ENCODE data around the gene GNAL. TPM values are rescaled to one million over a fixed set of nuclear protein-coding genes. Genes with fewer than 3 reads are reported as not detected.
"Not testable (repeated sequence)": the region's sequence is repeated elsewhere in the genome, so short reads cannot be mapped to it uniquely, and the experiment has no call there.

GNAL gene
- total RNA-seq, 2 experiments from 2014 or later = 0.60 TPM; not detected in 1

DNA sequence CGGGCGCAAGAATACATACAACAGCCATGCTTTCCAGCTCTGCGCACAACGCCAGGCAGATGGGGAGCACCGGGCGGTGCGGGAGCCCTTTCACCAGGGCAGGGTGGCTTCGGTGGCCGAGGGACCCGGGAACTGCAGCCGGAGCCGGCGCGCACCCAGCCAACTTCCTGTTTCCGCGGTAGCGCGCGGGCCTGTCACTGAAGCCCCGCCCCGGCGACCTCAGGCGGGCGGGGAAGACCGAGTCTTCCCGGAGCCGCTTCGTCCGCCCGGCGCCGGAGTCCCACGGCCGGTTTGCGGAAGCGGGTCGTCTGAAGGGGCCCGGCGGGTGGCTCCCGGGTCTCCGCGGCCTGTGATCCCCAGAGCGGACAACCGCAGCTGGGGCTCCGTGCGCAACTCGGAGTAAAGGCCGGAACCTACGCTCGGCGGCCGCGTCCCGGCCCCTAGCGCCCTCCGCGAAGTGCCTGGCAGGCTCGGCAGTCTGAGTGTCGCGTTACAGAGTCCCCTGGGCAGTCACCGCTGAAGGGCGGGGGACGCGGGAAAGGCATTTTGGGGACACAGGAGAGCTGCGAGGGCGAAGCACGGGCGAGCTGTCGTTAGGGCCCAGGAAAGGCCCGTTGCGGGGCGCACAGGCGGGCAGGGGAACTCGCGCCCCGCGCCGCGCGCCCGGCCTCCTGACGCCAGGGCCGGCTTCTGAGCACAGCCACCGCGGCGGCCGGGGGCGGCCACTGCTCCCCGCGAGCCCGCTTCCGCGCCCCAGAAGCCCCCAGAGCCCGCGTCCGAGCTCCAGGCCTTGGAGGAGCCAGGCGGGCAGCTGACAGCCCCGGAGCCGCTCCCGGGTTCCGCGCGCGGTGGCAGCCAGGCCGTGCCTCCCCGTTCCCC lies 219.4 kb downstream of the GNAL start, which contains the start of gene MPPE1:
MPPE1 (minus strand) TSS at position 136 of the 879 bp plus-strand sequence. CDS start 11,053 bp downstream, outside the sequence.
- POLR2A ChIA-PET = interaction anchor here (0.6 to 2.4 kb wide), 3 partner anchors 29 to 73 kb away, joined by 3 to 13 read pairs (median 4); partner anchors contain the start of genes CHMP1B and IMPA2
- H3K9me3 Mint-ChIP-seq = no peaks in the 10 kb centered on the region
- peaks cover 16% of the 10 kb centered on the region for H3K4me1 Mint-ChIP-seq
- ATAC-seq (ENCODE audit: low read depth) (peak; percentile 93), DNase-seq (peak; percentile 92)
- H3K36me3 Mint-ChIP-seq = peaks cover 11% of the 10 kb centered on the region
- H3K27me3 Mint-ChIP-seq = no peaks in the 10 kb centered on the region
- peak within 1 kb of the TSS; percentile 92 for H3K27ac Mint-ChIP-seq
- H3K4me3 Mint-ChIP-seq = peak within 1 kb of the TSS; percentile 94

DNA sequence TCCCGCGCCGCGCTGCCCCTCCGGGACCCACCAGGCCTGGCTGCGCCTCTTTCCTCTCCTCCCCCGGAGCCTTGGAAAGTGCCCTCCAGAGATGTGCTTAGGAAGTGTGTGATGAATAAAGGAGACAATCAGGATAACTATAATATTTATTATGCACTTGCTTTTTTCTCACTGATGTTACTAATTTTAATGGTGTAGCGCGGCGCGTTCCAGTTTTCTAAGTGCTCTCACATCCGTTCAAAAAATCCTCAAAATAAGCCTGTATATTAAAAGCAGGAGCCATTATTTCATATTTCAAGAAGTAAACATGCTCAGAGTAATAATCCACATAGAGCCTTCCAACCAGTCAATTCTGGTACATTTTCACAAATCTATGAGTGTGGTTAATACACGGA lies 220.0 kb downstream of the GNAL start:
- DNase-seq = no peak
- Mint-ChIP-seq H3K27me3 (no peaks in the 10 kb centered on the region), H3K4me3 (peak overlapping the region; percentile 82), H3K4me1 (peaks cover 13% of the 10 kb centered on the region), H3K36me3 (peaks cover 7% of the 10 kb centered on the region), H3K27ac (peak overlapping the region; percentile 84), H3K9me3 (no peaks in the 10 kb centered on the region)
- POLR2A ChIA-PET = interaction anchor here (0.6 to 2.4 kb wide), 3 partner anchors 28 to 72 kb away, joined by 3 to 13 read pairs (median 4); partner anchors contain the start of genes CHMP1B and IMPA2
- ATAC-seq (ENCODE audit: low read depth) = no peak

DNA sequence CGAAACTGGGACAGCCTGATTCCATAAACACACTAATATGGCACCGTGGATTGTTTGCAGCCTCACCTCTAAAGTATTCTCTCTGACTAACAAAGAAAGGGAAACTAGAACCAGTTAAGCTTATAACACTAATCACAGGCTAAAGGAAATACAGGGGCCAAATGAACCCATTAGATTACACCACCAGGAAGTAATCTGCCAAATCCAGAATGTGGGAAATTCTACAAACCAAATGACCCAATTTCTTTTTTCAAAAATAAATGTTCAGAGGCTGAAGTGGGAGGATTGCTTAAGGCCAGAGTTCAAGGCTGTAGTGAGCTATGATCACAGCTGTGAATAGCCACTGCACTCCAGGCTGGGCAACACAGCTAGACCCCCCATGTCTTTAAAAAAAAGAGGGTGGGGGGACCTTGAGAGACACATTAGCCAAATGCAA lies 220.5 kb downstream of the GNAL start:
- DNase-seq (no peak), ATAC-seq (ENCODE audit: low read depth) (no peak)
- H3K4me1 Mint-ChIP-seq = peaks cover 13% of the 10 kb centered on the region
- H3K36me3 Mint-ChIP-seq = peaks cover 7% of the 10 kb centered on the region
- H3K27me3 Mint-ChIP-seq = no peaks in the 10 kb centered on the region
- H3K27ac Mint-ChIP-seq = no peak overlapping the region
- no peaks in the 10 kb centered on the region for H3K9me3 Mint-ChIP-seq
- POLR2A ChIA-PET = interaction anchor here (2.4 kb wide), 1 partner anchor 59 kb away, joined by 13 read pairs; the partner anchor contains the start of gene CHMP1B
- peak overlapping the region; percentile 25 for H3K4me3 Mint-ChIP-seq

DNA sequence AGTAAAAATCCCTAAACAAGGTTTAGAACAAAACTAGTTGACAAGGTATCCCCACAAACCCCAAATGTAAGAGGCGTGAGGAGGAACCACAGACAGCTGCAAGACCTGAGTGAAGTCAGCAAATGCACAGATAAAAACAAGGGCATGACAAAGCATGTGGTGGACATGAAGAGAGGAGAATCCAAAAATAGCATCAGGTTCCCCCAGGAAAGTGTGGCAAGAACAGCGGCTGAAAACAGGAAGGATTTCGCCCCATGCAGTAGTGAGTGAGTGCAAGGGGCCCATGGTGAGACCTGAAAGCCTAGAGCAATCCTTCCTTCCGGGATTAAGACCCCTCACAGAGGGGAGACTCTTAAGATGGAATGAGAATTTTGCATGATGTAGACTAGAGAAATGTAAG lies 227.8 kb downstream of the GNAL start:
- H3K27me3 Mint-ChIP-seq; POLR2A ChIA-PET; H3K9me3 Mint-ChIP-seq; ATAC-seq (ENCODE audit: low read depth); H3K36me3 Mint-ChIP-seq; DNase-seq; H3K4me3 Mint-ChIP-seq; H3K4me1 Mint-ChIP-seq; H3K27ac Mint-ChIP-seq: not testable (repeated sequence)

DNA sequence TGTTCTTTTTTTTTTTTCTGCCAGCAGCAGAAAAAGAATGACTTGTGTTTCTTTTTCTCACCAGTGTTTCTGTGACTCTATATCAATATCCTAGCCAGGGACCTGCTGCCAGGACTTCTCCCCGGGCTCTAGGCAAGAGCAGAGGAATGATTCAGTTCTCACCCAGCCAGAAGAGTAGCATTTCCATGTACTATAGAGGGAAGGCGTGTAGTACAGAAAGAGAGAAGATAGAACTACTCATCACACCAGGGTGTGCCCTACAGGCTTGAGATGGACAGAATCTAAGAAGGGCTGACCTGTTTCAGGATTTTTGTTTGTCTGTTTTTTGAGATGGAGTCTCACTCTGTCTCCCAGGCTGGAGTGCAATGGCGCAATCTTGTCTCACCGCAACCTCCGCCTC lies 230.5 kb downstream of the GNAL start:
- H3K27ac Mint-ChIP-seq; DNase-seq; POLR2A ChIA-PET; ATAC-seq (ENCODE audit: low read depth); H3K4me3 Mint-ChIP-seq; H3K36me3 Mint-ChIP-seq; H3K9me3 Mint-ChIP-seq; H3K4me1 Mint-ChIP-seq; H3K27me3 Mint-ChIP-seq: not testable (repeated sequence)

DNA sequence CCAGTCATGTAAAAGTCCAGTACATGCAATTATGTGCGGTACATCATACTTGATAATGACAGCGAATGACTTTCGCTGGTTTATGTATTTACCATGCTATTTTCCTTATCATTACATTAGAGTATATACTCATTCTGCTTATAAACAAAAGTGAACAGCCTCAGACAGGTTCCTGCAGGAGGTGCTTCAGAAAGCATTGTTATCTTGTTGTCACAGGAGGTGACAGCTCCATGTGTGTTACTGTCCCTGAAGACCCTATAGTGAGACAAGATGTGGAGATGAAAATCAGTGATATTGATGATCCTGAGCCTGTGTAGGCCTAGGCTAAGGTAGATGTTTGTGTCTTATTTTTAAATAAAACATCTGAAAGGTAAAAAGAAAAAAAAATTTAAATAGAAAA lies 234.4 kb downstream of the GNAL start:
- ATAC-seq (ENCODE audit: low read depth) (no peak), DNase-seq (no peak)
- Mint-ChIP-seq H3K27me3 (peaks cover 2% of the 10 kb centered on the region), H3K9me3 (no peaks in the 10 kb centered on the region), H3K4me3 (no peak overlapping the region), H3K4me1 (no peaks in the 10 kb centered on the region), H3K27ac (no peak overlapping the region), H3K36me3 (no peaks in the 10 kb centered on the region)
- POLR2A ChIA-PET = no interaction called here

DNA sequence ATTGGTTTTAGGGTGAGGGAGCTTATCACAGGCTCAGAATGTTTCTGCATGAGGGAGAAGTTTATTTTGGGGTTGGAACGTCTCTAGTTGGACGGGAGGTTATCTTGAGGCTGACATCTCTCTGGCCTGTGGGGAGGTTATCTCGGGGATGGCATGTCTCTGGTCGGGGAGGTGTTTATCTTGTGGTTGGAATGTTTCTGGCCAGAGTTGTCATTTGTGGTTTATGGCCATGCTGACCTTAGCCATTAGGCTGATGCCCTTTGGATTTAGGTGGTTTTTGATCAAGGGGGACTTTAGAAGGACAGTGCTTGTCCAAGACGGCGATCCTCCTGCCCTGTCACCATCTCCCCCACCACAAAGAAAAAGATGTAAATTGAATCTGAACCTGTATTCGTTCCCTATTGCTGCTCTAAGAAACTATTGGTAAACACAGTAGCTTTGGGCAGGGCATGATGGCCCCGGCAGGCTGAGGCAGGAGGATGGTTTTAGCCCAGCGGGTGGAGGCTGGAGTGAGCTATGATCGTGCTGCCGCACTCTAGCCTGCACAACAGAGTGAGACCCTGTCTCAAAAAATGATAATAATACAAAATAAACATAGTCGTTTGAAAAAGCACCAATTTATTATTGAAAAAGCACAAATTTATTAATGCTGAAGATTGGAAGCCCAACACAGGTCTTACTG lies 236.9 kb downstream of the GNAL start:
- Mint-ChIP-seq H3K4me3 (no peak overlapping the region), H3K27me3 (peaks cover 2% of the 10 kb centered on the region), H3K4me1 (no peaks in the 10 kb centered on the region), H3K9me3 (no peaks in the 10 kb centered on the region), H3K27ac (no peak overlapping the region), H3K36me3 (no peaks in the 10 kb centered on the region)
- POLR2A ChIA-PET = no interaction called here
- no peak for DNase-seq
- ATAC-seq (ENCODE audit: low read depth) = no peak

DNA sequence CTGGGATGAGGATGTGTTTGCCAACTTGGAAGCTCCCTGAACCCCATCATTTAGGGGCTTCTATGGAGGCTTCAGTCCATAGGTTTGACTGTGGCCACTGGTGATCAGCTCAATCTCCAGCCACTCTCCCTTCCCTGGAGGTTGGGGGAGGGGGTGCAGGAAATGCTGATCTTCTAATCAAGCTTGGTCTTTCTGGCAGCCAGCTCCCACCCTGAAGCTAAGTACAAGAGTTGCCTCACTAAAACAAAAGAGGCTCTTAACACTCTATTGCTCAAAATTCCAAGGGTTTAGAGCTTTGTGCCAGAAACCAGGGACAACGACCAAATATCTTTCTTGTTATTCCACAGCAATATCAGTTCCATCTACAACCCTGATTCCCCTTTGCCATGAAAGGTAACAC lies 238.4 kb downstream of the GNAL start:
- Mint-ChIP-seq H3K27me3 (peaks cover 2% of the 10 kb centered on the region), H3K36me3 (no peaks in the 10 kb centered on the region), H3K4me3 (no peak overlapping the region), H3K4me1 (no peaks in the 10 kb centered on the region), H3K9me3 (no peaks in the 10 kb centered on the region), H3K27ac (no peak overlapping the region)
- ATAC-seq (ENCODE audit: low read depth) (no peak), DNase-seq (no peak)
- POLR2A ChIA-PET = no interaction called here

DNA sequence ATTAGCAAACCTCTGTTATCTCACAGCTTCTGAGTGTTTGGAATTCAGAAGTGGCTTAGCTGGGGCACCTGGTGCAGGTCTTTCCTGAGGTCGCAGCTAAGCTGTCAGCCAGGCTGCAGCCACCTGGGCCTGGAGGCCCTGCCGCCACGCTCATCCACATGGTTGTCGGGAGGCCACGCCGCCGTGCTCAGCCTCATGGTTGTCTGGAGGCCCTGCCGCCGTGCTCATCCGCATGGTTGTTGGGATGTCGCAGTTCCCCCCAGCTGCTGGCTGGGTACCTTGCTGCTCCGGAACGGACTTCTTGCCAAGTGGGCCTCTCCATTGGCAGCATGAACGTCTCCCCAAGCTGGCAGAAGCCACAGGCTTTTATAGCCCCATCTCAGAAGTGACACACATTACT lies 243.3 kb downstream of the GNAL start:
- DNase-seq = no peak
- Mint-ChIP-seq H3K36me3 (no peaks in the 10 kb centered on the region), H3K27me3 (peaks cover 3% of the 10 kb centered on the region), H3K4me3 (no peak overlapping the region), H3K27ac (no peak overlapping the region), H3K4me1 (no peaks in the 10 kb centered on the region), H3K9me3 (no peaks in the 10 kb centered on the region)
- ATAC-seq (ENCODE audit: low read depth) = no peak
- POLR2A ChIA-PET = no interaction called here

Small RNA genes lying within 50 kb of the gene (microRNA-seq; reads per million reads assigned to microRNA genes)
- not detected for gene MIR7153

Other genes with a start within 250 kb of the GNAL start
- not detected for gene SLC35G4, start 79.7 kb upstream of the GNAL start, total RNA-seq
- gene CHMP1B, start 162.1 kb downstream of the GNAL start, total RNA-seq = 10 to 100 TPM; 35.1 to 35.2 TPM
- gene MPPE1, start 219.1 kb downstream of the GNAL start, total RNA-seq = 10 to 100 TPM; 60.4 to 61.1 TPM